Adrenal gland (tissue), 12 donors: ENCODE measurements around the gene IGFALS. TPM values are rescaled to one million over a fixed set of nuclear protein-coding genes. Genes with fewer than 3 reads are reported as not detected.

Experiments
- DNase-seq, 7 donors: peaks; one replicate each; pipeline ENCODE4 v3.0.0-alpha.2; 2019 to 2020
- H3K27ac ChIP-seq, 5 donors: fragments of 200-600 bp; sonication (generic) in 4 of 5; 1 replicate in 3 of 5; 2 replicates in 2 of 5; pipeline versions ENCODE4 v1.5.1 to v1.8.0; 2016 to 2020; ENCODE audit warnings: mild to moderate bottlenecking in 1 of 5
- H3K27me3 ChIP-seq: fragments of 200-600 bp; 2 replicates; pipeline ENCODE4 v1.8.0; 2021
- H3K36me3 ChIP-seq, 2 donors: fragments of 200-600 bp; replicated peaks in 1 of 2; 1 replicate in 1 of 2; 2 replicates in 1 of 2; pipeline versions ENCODE4 v1.5.1 to v1.8.0; 2018 to 2022
- H3K4me1 ChIP-seq, 2 donors: fragments of 200-600 bp; replicated peaks in 1 of 2; 1 replicate in 1 of 2; 2 replicates in 1 of 2; pipeline versions ENCODE4 v1.5.1 to v1.8.0; 2018 to 2021
- H3K4me3 ChIP-seq, 4 donors: fragments of 200-600 bp; sonication (generic) in 3 of 4; one replicate each; pipeline ENCODE4 v1.5.1; 2016 to 2018
- H3K9me3 ChIP-seq, 3 donors: fragments of 200-600 bp; sonication (generic) in 1 of 3; replicated peaks in 1 of 3; 1 replicate in 2 of 3; 2 replicates in 1 of 3; pipeline versions ENCODE4 v1.5.1 to v1.8.0; 2016 to 2021
- CTCF ChIP-seq, 6 experiments: fragments of 450-650 bp in 4 of 6; fragments of 200-600 bp in 2 of 6; sonication (generic) in 1 of 6; IDR thresholded peaks; 1 replicate in 5 of 6; 2 replicates in 1 of 6; pipeline versions ENCODE4 v1.5.1 to v1.8.0; 2016 to 2021; ENCODE audit warnings: antibody characterized with exemption in 6 of 6, mild to moderate bottlenecking in 2 of 6, moderate library complexity in 1 of 6
- POLR2A ChIP-seq, 2 donors: fragments of 450-650 bp; IDR thresholded peaks; one replicate each; pipeline ENCODE4 v1.6.1; 2017; ENCODE audit warnings: antibody characterized with exemption in 2 of 2, mild to moderate bottlenecking in 2 of 2, moderate library complexity in 1 of 2
- WGBS, 4 donors: extraction: QIAGEN DNeasy Blood & Tissue Kit in 2 of 4; methylation state at CpG; one replicate each; pipeline versions ENCODE4 v1.1.5 to v1.1.7; 2013 to 2017; 5-methylcytosine and 5-hydroxymethylcytosine counted together
- intact Hi-C, 2 donors: fragments of 100-400 bp; cut with DNase I; formaldehyde crosslinking; loops; one replicate each; pipeline versions ENCODE4 v1.14.1 to v1.15.0; 2022 to 2023
- polyA plus RNA-seq, 3 donors: library from polyadenylated mRNA; stranded (reverse); fragments of 200-250 nt in 2 of 3; fragments of 350-450 nt in 1 of 3; fragmentation: Illumina TruSeq in 1 of 3; extraction: RNeasy Lipid Tissue Mini Kit (QIAGEN cat#74804) in 1 of 3; gene quantifications; one replicate each; pipeline ENCODE4 v1.2.3, GENCODE V29; 2013 to 2014
- total RNA-seq, 9 donors: library from RNA; depleted of rRNA in 4 of 9; stranded (reverse); fragments of >200 nt in 4 of 9; fragments of 120-200 nt in 1 of 9; fragmentation: NEBNext Ultra II Directional in 1 of 9; extraction: Animal tissue kit (Norgen Biotek cat#: 25700) in 1 of 9; gene quantifications; one replicate each; pipeline versions ENCODE4 v1.1.0 to v1.2.4, GENCODE V29; 2013 to 2023
- donor health status: healthy with polysubstance abuse.
- donor health status: Bipolar disorder and iron deficiency.
- donor health status: DM: yes; HTN: yes; CAD: no.
- donor health status: DM: no; HTN: no; CAD: no.
- donor health status: DM: no; HTN: no; CAD: no.
- donor health status: DM: yes; HTN: yes; CAD: no.

IGFALS gene
- total and polyA plus RNA-seq, 12 donors = 0.11 to 3.9 (median 0.31) TPM; not detected in 2

GRCh38 chr16:1771188-1771863 lies 22.2 kb downstream of the IGFALS start, which contains the start of gene NME3:
NME3 (minus strand) TSS chr16:1771543; CDS start chr16:1771534, 9 bp downstream.
- peaks cover 26 to 36% of the 10 kb centered on the region in 2 donors for H3K4me1 ChIP-seq

DNA sequence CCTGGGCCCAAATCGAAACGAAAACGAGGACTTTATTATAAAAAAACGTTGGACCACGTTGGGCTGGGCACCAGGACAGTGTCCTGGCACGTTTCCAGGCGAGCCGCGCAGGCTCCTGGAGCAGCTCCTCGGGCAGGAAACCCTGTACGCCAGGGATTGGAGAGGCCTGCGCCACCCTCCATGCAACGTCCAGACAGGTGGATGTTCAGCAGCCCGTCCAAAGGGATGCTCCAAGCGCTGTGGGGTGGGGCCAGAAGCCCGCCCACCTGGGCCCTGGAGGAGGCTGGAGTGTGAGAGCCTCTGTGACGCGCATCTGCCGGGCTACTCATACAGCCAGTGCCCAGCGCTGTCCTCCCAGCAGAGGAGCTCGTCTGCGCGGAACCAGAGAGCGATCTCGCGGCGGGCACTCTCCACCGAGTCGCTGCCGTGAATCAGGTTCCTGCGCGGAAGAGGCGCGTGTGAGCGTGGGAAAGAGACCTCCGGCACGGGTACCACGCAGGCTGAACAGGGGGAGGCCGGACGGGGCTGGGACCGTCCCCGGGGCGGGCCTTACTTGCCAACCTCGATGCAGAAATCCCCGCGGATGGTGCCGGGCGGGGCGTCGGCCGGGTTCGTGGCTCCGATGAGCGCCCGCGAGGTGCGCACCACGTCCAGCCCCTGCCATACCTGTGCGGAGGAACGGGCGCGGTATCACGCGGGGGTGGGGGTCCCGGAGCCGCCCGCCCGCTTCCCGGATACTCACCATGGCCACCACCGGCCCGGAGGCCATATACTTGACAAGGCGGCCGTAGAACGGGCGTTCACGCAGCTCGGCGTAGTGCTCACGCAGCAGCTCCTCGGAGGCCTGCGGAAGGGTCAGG lies 22.9 kb downstream of the IGFALS start:
- H3K36me3 ChIP-seq = peaks cover 0 to 40% of the 10 kb centered on the region in 2 donors
- no peaks in the 10 kb centered on the region for H3K27me3 ChIP-seq
- peak overlapping the region; percentile 48 to 99 (median 92) for H3K4me3 ChIP-seq
- DNase-seq = peak; percentile 84 to 95 (median 90)
- peak overlapping the region; percentile 9 to 93 (median 91) for H3K27ac ChIP-seq
- intact Hi-C loops = loop anchor here in 1 of 2 donors (5.0 kb wide), 1 partner anchor 57 kb away; the partner anchor contains the start of genes FAHD1 and HAGH
- 3 to 13% (median 5%) methylated on average over 28 to 81 of the region's 81 CpGs for WGBS, 4 donors
- TF ChIP-seq CTCF (IDR thresholded peaks at IDR 0.05) (peak in 1 of 6 experiments; percentile 12), POLR2A (IDR thresholded peaks at IDR 0.05) (peak; percentile 57 to 78)
- no peaks in the 10 kb centered on the region for H3K9me3 ChIP-seq
- H3K4me1 ChIP-seq = peaks cover 26 to 36% of the 10 kb centered on the region in 2 donors

More at GRCh38 chr16:1771188-1771863, 22.2 kb downstream of the IGFALS start, which contains the start of gene NME3:
- Histone ChIP-seq H3K36me3 (peaks cover 0 to 40% of the 10 kb centered on the region in 2 donors), H3K9me3 (no peaks in the 10 kb centered on the region), H3K27ac (peak within 1 kb of the TSS; percentile 9 to 93 (median 91)), H3K4me3 (peak within 1 kb of the TSS; percentile 48 to 99 (median 92)), H3K27me3 (no peaks in the 10 kb centered on the region)
- intact Hi-C loops = loop anchor here in 1 of 2 donors (5.0 kb wide), 1 partner anchor 56 kb away; the partner anchor contains the start of genes FAHD1 and HAGH
- TF ChIP-seq CTCF (IDR thresholded peaks at IDR 0.05) = no peak
- TF ChIP-seq POLR2A (IDR thresholded peaks at IDR 0.05) = peak in 1 of 2 donors; percentile 50
- 0 to 1% (median 0%) methylated on average over 18 to 79 of the region's 79 CpGs for WGBS, 4 donors
- DNase-seq = peak; percentile 73 to 90 (median 82)

- intact Hi-C loops = loop anchor here in 1 of 2 donors (5.0 kb wide), 1 partner anchor 58 kb away; the partner anchor contains the start of genes FAHD1 and HAGH
- peaks cover 22 to 32% of the 10 kb centered on the region in 2 donors for H3K4me1 ChIP-seq
- 63 to 71% (median 65%) methylated on average over 3 to 27 of the region's 27 CpGs for WGBS, 4 donors
- H3K27ac ChIP-seq = peak overlapping the region in 4 of 5 donors; percentile 87 to 93 (median 92)
- peaks cover 0 to 47% of the 10 kb centered on the region in 2 donors for H3K36me3 ChIP-seq
- TF ChIP-seq CTCF (IDR thresholded peaks at IDR 0.05) (no peak), POLR2A (IDR thresholded peaks at IDR 0.05) (no peak)
- DNase-seq = no peak
- no peaks in the 10 kb centered on the region for H3K9me3 ChIP-seq
- H3K4me3 ChIP-seq = peak overlapping the region in 1 of 4 donors; percentile 91
- no peaks in the 10 kb centered on the region for H3K27me3 ChIP-seq
Measured at GRCh38 chr16:1769402-1770300, 23.9 kb downstream of the IGFALS start.
